GM10248 (cell line): Measurements from ENCODE around the gene HS1BP3.

Source experiments
- CTCF ChIA-PET: fragments of 300-600 bp; sonication (Branson Sonifier 250); formaldehyde crosslinking; extraction: SDS; loops from one replicate; lab custom pipeline; 2021; ENCODE audit warnings: antibody characterized with exemption; lab: Yijun Ruan, JAX
- POLR2A ChIA-PET: fragments of 350-650 bp; sonication (Branson Sonifier 250); formaldehyde crosslinking; extraction: SDS; loops from one replicate; lab custom pipeline; 2020; ENCODE audit warnings: antibody characterized with exemption; lab: Yijun Ruan, JAX
- DNase-seq: peaks from one replicate; pipeline ENCODE4 v3.0.0; 2012; ENCODE audit errors: extremely low spot score
- CTCF ChIP-seq: IDR thresholded peaks from 2 replicates; pipeline ENCODE4 v1.5.1; 2012; ENCODE audit warnings: mild to moderate bottlenecking, low read depth; ENCODE audit errors: extremely low read depth, missing control alignments, control extremely low read depth

The HS1BP3 gene

GRCh38 chr2:20647211-20647610 lies 3.7 kb downstream of the HS1BP3 start:
- TF ChIP-seq CTCF: no peak
- DNase-seq: no peak
- ChIA-PET CTCF (interaction anchor here (0.7 to 7.2 kb wide), 11 partner anchors 9 to 236 kb away, joined by 3 to 91 read pairs (median 5); partner anchors contain the start of gene RHOB), POLR2A (interaction anchor here (2.0 kb wide), 1 partner anchor 200 kb away, joined by 14 read pairs; the partner anchor contains the start of gene RHOB)

- DNase-seq: no peak
- no peak for TF ChIP-seq CTCF
- CTCF ChIA-PET: interaction anchor here (0.7 to 7.5 kb wide), 8 partner anchors 14 to 235 kb away, joined by 3 to 86 read pairs (median 7); partner anchors contain the start of gene RHOB
- POLR2A ChIA-PET: interaction anchor here (2.0 kb wide), 1 partner anchor 199 kb away, joined by 14 read pairs; the partner anchor contains the start of gene RHOB
Measured at GRCh38 chr2:20646446-20646845, 4.5 kb downstream of the HS1BP3 start.

GRCh38 chr2:20645761-20646160 lies 5.1 kb downstream of the HS1BP3 start:
- ChIA-PET POLR2A (interaction anchor here (2.0 kb wide), 1 partner anchor 199 kb away, joined by 14 read pairs; the partner anchor contains the start of gene RHOB), CTCF (interaction anchor here (1.8 to 7.5 kb wide), 3 partner anchors 14 to 234 kb away, joined by 4 to 86 read pairs (median 52); partner anchors contain the start of gene RHOB)
- no peak for DNase-seq
- no peak for TF ChIP-seq CTCF

- no peak for DNase-seq
- POLR2A ChIA-PET: no interaction called here
- TF ChIP-seq CTCF: no peak
- CTCF ChIA-PET: interaction anchor here (1.6 to 7.5 kb wide), 4 partner anchors 9 to 234 kb away, joined by 3 to 92 read pairs (median 45); partner anchors contain the start of gene RHOB
Measured at GRCh38 chr2:20645301-20645701, 5.6 kb downstream of the HS1BP3 start.

- TF ChIP-seq CTCF: no peak
- ChIA-PET CTCF (interaction anchor here (0.7 to 10.1 kb wide), 30 partner anchors 7 to 628 kb away, joined by 3 to 101 read pairs (median 10); partner anchors contain the start of genes HS1BP3 and RHOB), POLR2A (interaction anchor here (3.9 kb wide), 1 partner anchor 197 kb away, joined by 28 read pairs; the partner anchor contains the start of gene RHOB)
- DNase-seq: no peak
Measured at GRCh38 chr2:20643826-20644225, 7.1 kb downstream of the HS1BP3 start.

GRCh38 chr2:20643060-20643459 lies 7.8 kb downstream of the HS1BP3 start:
- POLR2A ChIA-PET: interaction anchor here (3.9 kb wide), 1 partner anchor 196 kb away, joined by 28 read pairs; the partner anchor contains the start of gene RHOB
- CTCF ChIA-PET: interaction anchor here (0.6 to 10.1 kb wide), 46 partner anchors 7 to 628 kb away, joined by 3 to 101 read pairs (median 6); partner anchors contain the start of genes HS1BP3 and RHOB
- no peak for DNase-seq
- TF ChIP-seq CTCF: no peak
